ENCODE results near the gene NRXN3. TPM values are rescaled to one million over a fixed set of nuclear protein-coding genes. Genes with fewer than 3 reads are reported as not detected.

Gene NRXN3
- total RNA-seq, 1 donor from 2014 or later, result not detected

GRCh38 chr14:79831195-79831892, 1661.2 kb downstream of the NRXN3 start:
- intact Hi-C loops (cut with micrococcal nuclease), result no loop called here

- intact Hi-C loops (cut with micrococcal nuclease), result no loop called here
Measured at GRCh38 chr14:79833781-79834180, 1663.6 kb downstream of the NRXN3 start.

DNA sequence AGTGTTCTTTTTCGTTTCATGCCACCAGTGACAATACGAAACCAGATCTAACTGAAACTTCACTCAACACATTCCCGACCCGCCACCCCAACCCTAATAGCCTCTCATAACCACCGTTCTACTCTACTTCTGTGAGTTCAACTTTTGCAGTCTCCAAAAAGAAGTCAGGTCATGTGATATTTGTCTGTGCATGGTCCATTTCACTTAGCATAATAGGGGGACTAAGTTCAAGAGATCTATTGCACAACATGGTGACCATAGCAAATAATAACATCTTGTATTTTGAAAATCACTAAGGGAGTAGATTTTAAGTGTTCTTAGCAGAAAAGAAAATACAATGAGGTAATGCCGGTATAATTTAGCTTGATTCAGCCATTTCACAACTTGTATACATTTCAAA, 1664.7 kb downstream of the NRXN3 start:
- intact Hi-C loops (cut with micrococcal nuclease), result no loop called here

- intact Hi-C loops (cut with micrococcal nuclease), result no loop called here
Measured at GRCh38 chr14:79836577-79836976, 1666.4 kb downstream of the NRXN3 start.

DNA sequence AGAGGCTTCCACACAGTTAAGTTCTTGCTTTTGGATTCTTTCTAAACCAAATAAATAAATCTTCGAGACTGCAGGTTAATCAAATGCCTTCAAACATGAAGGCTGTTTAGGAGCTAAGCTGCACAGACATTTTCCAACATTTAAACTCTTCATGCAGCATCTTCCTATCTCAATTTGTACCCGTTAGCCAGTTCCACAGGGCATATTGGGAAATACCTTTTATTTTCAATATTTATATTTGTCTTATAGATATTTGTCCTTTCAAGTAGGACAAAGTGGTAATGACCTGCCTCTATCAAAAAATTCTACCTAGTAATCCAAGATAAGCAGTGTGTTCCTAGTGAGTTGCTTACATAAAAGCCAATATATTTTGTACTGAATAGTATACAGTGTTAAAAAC, 1667.5 kb downstream of the NRXN3 start:
- intact Hi-C loops (cut with micrococcal nuclease), result no loop called here

DNA sequence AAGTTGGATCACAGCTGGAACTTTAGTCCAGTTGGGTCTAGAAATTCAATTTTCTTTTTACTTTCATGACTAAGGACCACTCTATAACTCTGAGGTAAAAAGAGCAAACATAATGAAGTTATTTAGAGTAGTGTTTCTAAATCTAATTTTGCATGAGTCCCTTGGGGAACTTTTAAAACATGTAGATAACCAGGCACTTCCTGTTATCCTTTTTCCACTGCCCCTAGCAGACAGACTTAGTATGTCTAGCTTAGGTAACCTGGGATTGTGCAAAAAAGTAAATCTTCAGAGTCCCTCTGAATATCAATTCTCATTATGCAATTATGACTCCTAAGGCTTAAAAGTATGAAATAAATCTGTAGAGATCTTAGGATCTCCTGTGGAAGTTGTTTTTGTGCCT, 1669.9 kb downstream of the NRXN3 start:
- intact Hi-C loops (cut with micrococcal nuclease), result no loop called here

GRCh38 chr14:79840831-79841230, 1670.7 kb downstream of the NRXN3 start:
- intact Hi-C loops (cut with micrococcal nuclease), result no loop called here

DNA sequence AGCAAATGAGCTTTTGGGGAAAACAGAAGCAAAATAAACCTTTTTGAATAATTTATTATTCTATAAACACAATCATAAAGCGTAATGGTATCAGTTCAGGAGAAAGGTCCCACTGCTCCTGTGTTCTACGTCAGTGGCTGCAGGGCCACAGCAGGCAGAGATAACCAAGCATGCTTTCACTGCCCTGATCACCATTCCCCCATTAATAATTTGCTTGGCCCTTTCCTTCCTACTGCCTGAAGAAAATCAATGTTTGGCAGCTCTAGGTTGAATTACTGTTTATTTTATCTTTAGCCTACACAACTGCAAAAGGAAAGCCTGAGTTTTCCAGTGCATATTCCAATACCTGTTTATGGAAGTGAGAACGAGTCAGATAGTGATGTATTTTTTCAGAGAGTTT, 1671.3 kb downstream of the NRXN3 start:
- intact Hi-C loops (cut with micrococcal nuclease), result no loop called here

- intact Hi-C loops (cut with micrococcal nuclease), result no loop called here
Measured at GRCh38 chr14:79842270-79842669, 1672.1 kb downstream of the NRXN3 start.

- intact Hi-C loops (cut with micrococcal nuclease), result no loop called here
Measured at GRCh38 chr14:79852950-79853744, 1683.0 kb downstream of the NRXN3 start.

DNA sequence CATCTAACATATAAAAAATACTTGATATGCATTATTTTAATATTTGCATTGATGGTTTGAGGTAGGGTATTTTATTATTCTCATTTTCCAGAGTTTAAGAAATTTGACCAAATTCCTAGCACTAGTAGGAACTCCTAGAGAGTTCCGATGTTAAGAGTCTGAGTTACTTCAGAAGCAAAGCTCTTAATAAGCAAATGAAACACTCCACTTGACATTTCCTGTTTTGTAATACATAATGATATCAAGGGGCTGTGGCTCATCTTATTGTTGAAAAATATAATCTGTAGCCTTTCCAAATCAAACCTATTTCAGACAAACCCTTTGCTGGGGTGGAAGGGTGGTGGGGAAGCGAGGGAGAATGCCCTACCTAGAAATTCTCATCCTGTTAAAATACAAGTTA, 1685.6 kb downstream of the NRXN3 start:
- intact Hi-C loops (cut with micrococcal nuclease), result no loop called here

GRCh38 chr14:79856381-79856780, 1686.2 kb downstream of the NRXN3 start:
- intact Hi-C loops (cut with micrococcal nuclease), result no loop called here

DNA sequence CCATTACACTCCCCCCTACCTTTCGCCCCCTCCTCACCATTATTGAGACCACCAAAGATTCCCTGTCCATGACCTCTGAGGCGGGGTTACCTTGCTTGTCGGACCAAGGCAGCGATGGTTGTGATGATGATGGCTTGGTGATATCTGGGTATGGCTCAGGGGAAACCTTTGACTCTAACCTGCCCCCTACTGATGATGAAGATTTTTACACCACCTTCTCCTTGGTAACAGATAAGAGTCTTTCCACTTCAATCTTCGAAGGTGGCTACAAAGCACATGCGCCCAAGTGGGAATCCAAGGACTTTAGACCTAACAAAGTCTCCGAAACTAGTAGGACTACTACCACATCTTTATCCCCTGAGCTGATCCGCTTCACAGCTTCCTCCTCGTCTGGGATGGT, 1690.9 kb downstream of the NRXN3 start:
- intact Hi-C loops (cut with micrococcal nuclease), result no loop called here

DNA sequence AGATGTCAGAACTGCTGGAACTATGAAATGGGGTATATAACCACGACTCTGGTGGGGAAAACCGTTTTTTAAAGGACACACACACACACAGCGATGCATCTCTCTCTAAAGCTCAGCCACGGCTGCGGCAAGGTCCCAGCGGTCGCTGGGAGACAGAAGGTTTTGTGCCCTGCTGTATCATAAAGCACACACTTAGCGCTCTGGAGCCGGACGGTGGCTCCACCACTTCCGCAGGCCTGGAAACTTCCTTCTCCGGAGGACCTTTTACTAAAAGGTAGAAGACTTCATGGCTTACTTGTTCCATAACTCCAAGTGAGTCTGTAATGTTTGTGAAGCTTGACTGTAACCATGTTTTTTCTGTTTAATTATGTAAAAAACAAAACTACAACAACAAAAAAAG, 1691.9 kb downstream of the NRXN3 start:
- intact Hi-C loops (cut with micrococcal nuclease), result no loop called here

- intact Hi-C loops (cut with micrococcal nuclease), result no loop called here
Measured at GRCh38 chr14:79871136-79871535, 1701.0 kb downstream of the NRXN3 start.

DNA sequence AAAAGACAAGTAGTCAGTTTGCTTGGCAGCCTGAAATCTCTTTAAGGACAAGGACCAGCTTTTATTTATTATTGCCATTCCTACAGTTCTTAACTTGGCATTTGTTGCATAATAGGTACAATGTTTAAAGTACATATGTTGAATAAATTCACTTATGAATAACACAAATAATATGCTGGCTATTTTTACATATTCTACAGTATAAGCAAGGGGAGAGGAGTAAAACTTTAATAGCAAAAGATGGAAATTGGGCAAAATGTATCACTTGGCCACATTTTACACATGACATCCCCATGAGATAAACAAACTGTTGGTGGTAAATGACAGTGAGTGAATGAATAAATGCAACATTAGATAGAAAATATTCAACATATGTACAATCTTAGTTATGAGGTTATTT, 1708.1 kb downstream of the NRXN3 start:
- intact Hi-C loops (cut with micrococcal nuclease), result no loop called here

DNA sequence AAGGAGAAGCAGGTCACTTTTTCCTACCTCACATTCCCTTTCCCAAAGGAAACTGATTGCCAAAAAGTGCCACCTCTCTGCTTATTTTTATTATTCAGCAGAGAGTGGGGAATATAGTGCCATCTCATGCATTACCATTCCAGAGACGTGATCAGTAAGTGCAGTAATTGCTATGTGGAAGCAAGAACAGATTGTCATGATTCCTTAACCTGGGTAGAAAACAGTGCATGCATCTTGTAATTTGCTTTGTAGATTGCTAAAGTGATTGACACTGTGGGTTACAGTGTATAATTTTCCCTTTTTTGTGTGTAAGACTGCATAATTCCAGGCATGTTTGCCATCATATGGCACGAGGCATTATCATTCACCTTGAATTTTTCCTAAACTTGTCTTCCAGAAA, 1708.6 kb downstream of the NRXN3 start:
- intact Hi-C loops (cut with micrococcal nuclease), result no loop called here

GRCh38 chr14:79881299-79881698, 1711.1 kb downstream of the NRXN3 start:
- intact Hi-C loops (cut with micrococcal nuclease), result no loop called here

DNA sequence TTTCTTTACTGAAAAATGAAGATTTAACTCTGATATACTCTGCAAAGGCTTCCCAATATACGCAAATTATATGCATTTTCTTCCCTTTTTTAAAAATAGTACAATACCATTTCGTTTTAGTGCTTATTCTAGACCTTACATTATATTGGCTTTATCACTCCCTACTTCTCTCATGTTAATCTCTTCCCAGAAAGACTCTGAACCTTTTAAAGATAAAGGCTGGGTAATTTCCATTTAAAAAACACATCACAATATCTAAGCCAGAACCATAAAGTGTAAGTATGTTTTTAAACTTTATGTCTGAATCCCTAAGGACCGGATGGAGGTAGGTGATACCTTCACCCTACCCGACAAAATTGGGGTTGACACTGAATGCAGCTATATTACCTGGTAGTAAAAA, 1720.4 kb downstream of the NRXN3 start:
- intact Hi-C loops (cut with micrococcal nuclease), result no loop called here

DNA sequence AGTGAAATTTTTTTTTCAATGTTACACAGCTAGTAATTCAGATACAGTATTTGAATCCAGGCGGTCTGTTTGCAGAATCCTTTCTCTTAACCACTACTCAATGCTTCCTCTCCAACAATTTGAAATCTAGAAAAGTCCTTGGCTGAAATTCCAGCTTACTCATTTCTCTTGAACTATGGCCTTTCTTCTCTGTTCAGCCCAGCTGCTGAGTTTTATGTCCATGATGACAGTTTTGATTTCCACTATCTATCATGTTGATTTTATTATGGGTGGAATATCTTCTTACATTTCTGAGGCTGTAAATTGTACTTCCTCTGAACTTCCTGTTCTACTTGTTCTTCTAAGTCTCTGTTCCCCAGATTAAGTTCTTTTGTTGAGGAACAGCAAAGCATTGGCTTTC, 1725.8 kb downstream of the NRXN3 start:
- intact Hi-C loops (cut with micrococcal nuclease), result no loop called here

DNA sequence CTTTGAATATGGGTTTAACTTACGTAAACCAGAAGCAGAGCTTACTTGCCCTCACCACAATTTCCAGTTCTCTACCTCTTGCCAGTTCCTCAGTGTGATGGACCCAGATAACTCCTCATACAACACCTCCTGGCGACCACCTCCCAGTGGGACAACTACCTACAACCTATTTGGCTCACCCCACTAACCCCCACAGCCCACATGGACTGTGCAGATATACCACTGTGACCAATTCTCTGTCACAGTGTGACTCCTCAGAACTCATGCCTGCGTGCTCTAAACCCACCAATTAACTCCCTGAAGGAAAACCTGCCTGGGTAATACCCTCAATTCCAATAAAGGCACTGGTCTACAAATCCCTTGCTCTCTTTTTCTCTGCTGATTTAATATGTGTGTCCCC, 1729.4 kb downstream of the NRXN3 start:
- intact Hi-C loops (cut with micrococcal nuclease), result no loop called here

- intact Hi-C loops (cut with micrococcal nuclease), result no loop called here
Measured at GRCh38 chr14:79904497-79904896, 1734.3 kb downstream of the NRXN3 start.

- intact Hi-C loops (cut with micrococcal nuclease), result no loop called here
Measured at GRCh38 chr14:79906994-79907393, 1736.8 kb downstream of the NRXN3 start.

All from T-helper 1 cell treated with Interleukin-12 subunit alpha and Interleukin-12 subunit beta and Interleukin-4 antibody, amounts not matched to agents 30 ng/mL and 1 ng/mL, for 36 hours (primary cell).